ENCODE measurements around the gene SLBP. TPM values are rescaled to one million over a fixed set of nuclear protein-coding genes. Genes with fewer than 3 reads are reported as not detected.
A peak's percentile ranks its signal among the peaks of the same experiment; 100 is the strongest.

SLBP gene
- polyA plus RNA-seq, 3 donors = 39.6 to 63.7 (median 59.1) TPM

DNA sequence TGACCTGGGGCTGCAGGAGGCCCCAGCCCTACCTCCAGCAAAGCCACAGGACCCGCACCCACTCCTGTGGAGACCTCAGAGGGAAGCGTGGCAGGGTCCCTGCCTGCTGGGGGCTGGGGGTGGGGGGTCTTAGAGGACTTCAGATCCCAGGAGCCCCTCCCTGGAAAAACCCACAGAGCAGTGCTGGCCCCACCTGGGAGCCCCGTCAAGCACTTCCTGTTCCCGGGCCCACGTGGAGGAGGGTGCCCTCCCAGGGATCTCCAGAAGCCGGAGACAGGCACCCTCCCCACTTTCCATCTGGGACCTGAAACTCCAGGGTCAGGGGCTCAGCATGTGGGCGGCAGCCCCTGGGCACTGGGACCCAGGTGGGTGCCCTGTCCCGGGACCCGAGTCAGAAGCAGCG, 41.2 kb upstream of the SLBP start:
- Histone ChIP-seq H3K4me2 (replicated peaks; ENCODE audit: extremely low read depth, low read length, poor library complexity, severe bottlenecking) (peak overlapping the region; percentile 77), H3K27me3 (ENCODE audit: control insufficient read depth in 2 of 2, insufficient read depth in 2 of 2, low read length in 2 of 2) (peaks cover 0 to 2% of the 10 kb centered on the region in 2 donors), H3K27ac (ENCODE audit: low read depth in 1 of 2, low read length in 2 of 2) (no peak overlapping the region), H3K9ac (ENCODE audit: insufficient read depth, low read length, poor library complexity, severe bottlenecking) (peak overlapping the region; percentile 74), H3K9me3 (replicated peaks in 1 of 2; ENCODE audit: control insufficient read depth in 1 of 2, insufficient read depth in 1 of 2, low read length in 2 of 2) (no peaks in the 10 kb centered on the region), H3K4me3 (replicated peaks in 1 of 3; ENCODE audit: low read depth in 2 of 3, low read length in 3 of 3) (peak overlapping the region in 1 of 3 experiments; percentile 70), H2AFZ (ENCODE audit: insufficient read depth, low read depth, low read length, poor library complexity, severe bottlenecking) (peak overlapping the region; percentile 95), H3K4me1 (ENCODE audit: control insufficient read depth in 1 of 2, insufficient read depth in 2 of 2, low read length in 2 of 2) (peaks cover 26 to 28% of the 10 kb centered on the region in 2 donors), H4K20me1 (ENCODE audit: insufficient read depth, low read length) (no peaks in the 10 kb centered on the region), H3K79me2 (ENCODE audit: insufficient read depth, low read length) (no peaks in the 10 kb centered on the region), H3K36me3 (replicated peaks in 1 of 2; ENCODE audit: control insufficient read depth in 1 of 2, insufficient read depth in 2 of 2, low read length in 2 of 2) (no peaks in the 10 kb centered on the region)
- peak overlapping the region in 1 of 2 donors; percentile 51 for H3K4me3 Mint-ChIP-seq
- intact Hi-C loops (cut with micrococcal nuclease) = loop anchor here in 1 of 2 donors (5.0 kb wide), 1 partner anchor 54 kb away; no protein-coding TSS in a partner anchor
- 63% methylated on average over 8 of the region's 10 CpGs for WGBS (ENCODE audit: insufficient coverage)
- peak overlapping the region in 2 of 7 donors; percentile 12 to 20 for H3K27ac Mint-ChIP-seq
- no peaks in the 10 kb centered on the region for H3K9me3 Mint-ChIP-seq
- H3K4me1 Mint-ChIP-seq = peaks cover 10% of the 10 kb centered on the region
- peaks cover 0 to 3% (median 2%) of the 10 kb centered on the region in 3 donors for H3K27me3 Mint-ChIP-seq (ENCODE audit: low read depth in 3 of 3)
- TF ChIP-seq, protein P1, sequence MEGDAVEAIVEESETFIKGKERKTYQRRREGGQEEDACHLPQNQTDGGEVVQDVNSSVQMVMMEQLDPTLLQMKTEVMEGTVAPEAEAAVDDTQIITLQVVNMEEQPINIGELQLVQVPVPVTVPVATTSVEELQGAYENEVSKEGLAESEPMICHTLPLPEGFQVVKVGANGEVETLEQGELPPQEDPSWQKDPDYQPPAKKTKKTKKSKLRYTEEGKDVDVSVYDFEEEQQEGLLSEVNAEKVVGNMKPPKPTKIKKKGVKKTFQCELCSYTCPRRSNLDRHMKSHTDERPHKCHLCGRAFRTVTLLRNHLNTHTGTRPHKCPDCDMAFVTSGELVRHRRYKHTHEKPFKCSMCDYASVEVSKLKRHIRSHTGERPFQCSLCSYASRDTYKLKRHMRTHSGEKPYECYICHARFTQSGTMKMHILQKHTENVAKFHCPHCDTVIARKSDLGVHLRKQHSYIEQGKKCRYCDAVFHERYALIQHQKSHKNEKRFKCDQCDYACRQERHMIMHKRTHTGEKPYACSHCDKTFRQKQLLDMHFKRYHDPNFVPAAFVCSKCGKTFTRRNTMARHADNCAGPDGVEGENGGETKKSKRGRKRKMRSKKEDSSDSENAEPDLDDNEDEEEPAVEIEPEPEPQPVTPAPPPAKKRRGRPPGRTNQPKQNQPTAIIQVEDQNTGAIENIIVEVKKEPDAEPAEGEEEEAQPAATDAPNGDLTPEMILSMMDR (IDR thresholded peaks at IDR 0.05) = no peak
- H3K36me3 Mint-ChIP-seq = no peaks in the 10 kb centered on the region
- DNase-seq = no peak

- Histone ChIP-seq H3K79me2 (ENCODE audit: insufficient read depth, low read length) (no peaks in the 10 kb centered on the region), H3K9me3 (replicated peaks in 1 of 2; ENCODE audit: control insufficient read depth in 1 of 2, insufficient read depth in 1 of 2, low read length in 2 of 2) (no peaks in the 10 kb centered on the region), H3K27me3 (ENCODE audit: control insufficient read depth in 2 of 2, insufficient read depth in 2 of 2, low read length in 2 of 2) (peaks cover 0 to 6% of the 10 kb centered on the region in 2 donors), H4K20me1 (ENCODE audit: insufficient read depth, low read length) (no peaks in the 10 kb centered on the region), H3K4me1 (ENCODE audit: control insufficient read depth in 1 of 2, insufficient read depth in 2 of 2, low read length in 2 of 2) (peaks cover 26 to 29% of the 10 kb centered on the region in 2 donors), H3K36me3 (replicated peaks in 1 of 2; ENCODE audit: control insufficient read depth in 1 of 2, insufficient read depth in 2 of 2, low read length in 2 of 2) (no peaks in the 10 kb centered on the region), H3K27ac (ENCODE audit: low read depth in 1 of 2, low read length in 2 of 2) (peak overlapping the region; percentile 20 to 73), H3K4me2 (replicated peaks; ENCODE audit: extremely low read depth, low read length, poor library complexity, severe bottlenecking) (peak overlapping the region; percentile 77), H3K4me3 (replicated peaks in 1 of 3; ENCODE audit: low read depth in 2 of 3, low read length in 3 of 3) (peak overlapping the region in 2 of 3 experiments; percentile 25 to 70), H3K9ac (ENCODE audit: insufficient read depth, low read length, poor library complexity, severe bottlenecking) (peak overlapping the region; percentile 74), H2AFZ (ENCODE audit: insufficient read depth, low read depth, low read length, poor library complexity, severe bottlenecking) (peak overlapping the region; percentile 95)
- Mint-ChIP-seq H3K4me1 (peaks cover 10% of the 10 kb centered on the region), H3K9me3 (peaks cover 0 to 3% (median 0%) of the 10 kb centered on the region in 7 donors), H3K27ac (peak overlapping the region in 3 of 7 donors; percentile 12 to 25 (median 20)), H3K36me3 (no peaks in the 10 kb centered on the region), H3K27me3 (ENCODE audit: low read depth in 3 of 3) (peaks cover 0 to 6% (median 2%) of the 10 kb centered on the region in 3 donors), H3K4me3 (peak overlapping the region; percentile 43 to 51)
- intact Hi-C loops (cut with micrococcal nuclease) = loop anchor here in 1 of 2 donors (5.0 kb wide), 1 partner anchor 55 kb away; no protein-coding TSS in a partner anchor
- DNase-seq = peak; percentile 31 to 61 (median 38)
- TF ChIP-seq, protein P1 (IDR thresholded peaks at IDR 0.05) = no peak
- 19% methylated on average over 23 of the region's 35 CpGs for WGBS (ENCODE audit: insufficient coverage)
Measured at GRCh38 chr4:1752284-1753041, 40.3 kb upstream of the SLBP start.
